Keratinocyte (primary cell): ENCODE measurements around the gene KDSR. TPM values are rescaled to one million over a fixed set of nuclear protein-coding genes. Genes with fewer than 3 reads are reported as not detected.

Experiments
- DNase-seq: peaks from one replicate; pipeline ENCODE4 v3.0.0-alpha.2; 2011; ENCODE audit warnings: low read depth, missing footprints, low spot score
- FAIRE-seq: peaks from 2 replicates; lab custom pipeline; 2011; peaks lifted over from hg19 to GRCh38; lab: Jason Lieb, UNC
- H2AFZ ChIP-seq: 2 replicates; pipeline ENCODE4 v1.6.0; 2012; ENCODE audit warnings: low read length, control low read depth, inconsistent platforms; ENCODE audit not compliant: control insufficient read depth
- H3K27ac ChIP-seq: 2 replicates; pipeline ENCODE4 v1.5.1; 2011; ENCODE audit warnings: low read length; ENCODE audit not compliant: control insufficient read depth, insufficient read depth
- H3K27me3 ChIP-seq: 3 replicates; pipeline ENCODE4 v1.6.0; 2011; ENCODE audit warnings: low read length; ENCODE audit not compliant: control insufficient read depth, insufficient read depth; ENCODE audit errors: extremely low read depth
- H3K36me3 ChIP-seq, 2 experiments: 2 replicates in 1 of 2; 3 replicates in 1 of 2; pipeline ENCODE4 v1.5.1; 2011; ENCODE audit warnings: low read length in 2 of 2, mild to moderate bottlenecking in 1 of 2; ENCODE audit not compliant: control insufficient read depth in 2 of 2, insufficient read depth in 2 of 2; ENCODE audit errors: extremely low read depth in 1 of 2
- H3K4me1 ChIP-seq: 3 replicates; pipeline ENCODE4 v1.5.1; 2011; ENCODE audit warnings: low read length; ENCODE audit not compliant: control insufficient read depth, insufficient read depth; ENCODE audit errors: extremely low read depth
- H3K4me2 ChIP-seq: 3 replicates; pipeline ENCODE4 v1.6.0; 2011; ENCODE audit warnings: low read depth, low read length; ENCODE audit not compliant: control insufficient read depth, insufficient read depth; ENCODE audit errors: extremely low read depth
- H3K4me3 ChIP-seq, 3 experiments: fragments of 200-600 bp in 1 of 3; sonication (generic) in 1 of 3; 2 replicates in 2 of 3; 3 replicates in 1 of 3; pipeline ENCODE4 v1.5.1; 2011 to 2016; ENCODE audit warnings: low read length in 3 of 3, mild to moderate bottlenecking in 3 of 3, control low read depth in 2 of 3, inconsistent platforms in 1 of 3, low read depth in 1 of 3, mixed read lengths in 1 of 3, mixed run types in 1 of 3, moderate library complexity in 1 of 3; ENCODE audit not compliant: control insufficient read depth in 2 of 3, insufficient read depth in 2 of 3; ENCODE audit errors: extremely low read depth in 1 of 3
- H3K79me2 ChIP-seq: 2 replicates; pipeline ENCODE4 v1.6.0; 2012; ENCODE audit warnings: low read length; ENCODE audit not compliant: control insufficient read depth, insufficient read depth
- H3K9ac ChIP-seq: 3 replicates; pipeline ENCODE4 v1.6.0; 2011; ENCODE audit warnings: low read length; ENCODE audit not compliant: control insufficient read depth, insufficient read depth; ENCODE audit errors: extremely low read depth
- H3K9me1 ChIP-seq: 3 replicates; pipeline ENCODE4 v1.6.0; 2011; ENCODE audit warnings: low read length; ENCODE audit not compliant: control insufficient read depth, insufficient read depth; ENCODE audit errors: extremely low read depth
- H3K9me3 ChIP-seq: 2 replicates; pipeline ENCODE4 v1.5.1; 2012; ENCODE audit warnings: low read depth, low read length; ENCODE audit not compliant: control insufficient read depth
- H4K20me1 ChIP-seq: 3 replicates; pipeline ENCODE4 v1.6.0; 2011; ENCODE audit warnings: low read length; ENCODE audit not compliant: control insufficient read depth, insufficient read depth; ENCODE audit errors: extremely low read depth
- CTCF ChIP-seq, 3 experiments: IDR thresholded peaks in 1 of 3; conservative IDR thresholded peaks in 1 of 3; optimal IDR thresholded peaks in 1 of 3; 2 replicates in 2 of 3; 3 replicates in 1 of 3; pipeline versions ENCODE3 to v1.5.1; 2011; ENCODE audit warnings: low read length in 3 of 3, mild to moderate bottlenecking in 3 of 3, moderate library complexity in 2 of 3, control low read depth in 1 of 3, inconsistent platforms in 1 of 3; ENCODE audit not compliant: insufficient read depth in 2 of 3; ENCODE audit errors: extremely low read depth in 1 of 3
- EZH2 ChIP-seq: IDR thresholded peaks from one replicate; pipeline ENCODE4 v1.6.1; 2012; ENCODE audit warnings: inconsistent platforms, mild to moderate bottlenecking, low read length, moderate library complexity
- dilution Hi-C: fragments of 300-500 bp; cut with MboI; formaldehyde crosslinking; loops from one replicate; pipeline ENCODE4 v1.7.0; 2020; ENCODE audit warnings: low sequenced_read_pairs; ENCODE audit not compliant: extremely low pct_ligation_motif_present
- polyA plus RNA-seq, 5 experiments: library from polyadenylated mRNA; depleted of rRNA in 3 of 5; stranded (reverse) in 3 of 5; stranded (forward) in 1 of 5; unstranded in 1 of 5; fragments of >200 nt; gene quantifications; 1 replicate in 1 of 5; 2 replicates in 3 of 5; 3 replicates in 1 of 5; pipeline versions ENCODE4 v1.2.1 to v1.2.3, GENCODE V29; 2011 to 2012; ENCODE audit warnings: missing spikeins in 2 of 5, low read depth in 1 of 5, low replicate concordance in 1 of 5

KDSR gene
- polyA plus RNA-seq, 1 donor (not counting 4 experiments of a cell fraction or from before 2014, with no cell fraction given), result 68.6 TPM

DNA sequence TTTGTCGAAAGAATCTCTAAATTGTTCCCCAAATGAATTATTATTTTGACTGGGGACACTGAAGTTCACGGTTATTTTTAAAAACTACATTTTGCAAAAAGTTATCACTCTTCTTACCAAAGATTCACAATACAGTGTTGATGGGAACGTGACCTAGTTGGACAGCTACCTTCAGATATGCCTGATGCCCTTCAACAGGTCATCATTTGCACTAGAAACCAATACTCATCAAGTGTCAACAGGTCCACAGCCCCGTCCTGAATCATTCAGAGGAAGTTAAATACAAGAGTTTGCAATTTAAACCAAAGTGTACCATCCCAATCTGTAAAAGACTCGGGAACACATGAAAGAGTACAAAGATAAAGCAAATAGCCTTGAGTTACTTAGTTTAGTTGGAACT lies 75.7 kb downstream of the KDSR start:
- Histone ChIP-seq H3K27me3 (no peaks in the 10 kb centered on the region), H3K9ac (no peak overlapping the region), H3K27ac (no peak overlapping the region), H3K9me3 (no peaks in the 10 kb centered on the region), H3K79me2 (no peaks in the 10 kb centered on the region), H3K4me1 (no peaks in the 10 kb centered on the region), H3K4me3 (no peak overlapping the region), H2AFZ (no peak overlapping the region), H3K36me3 (no peaks in the 10 kb centered on the region), H3K4me2 (no peak overlapping the region), H4K20me1 (no peaks in the 10 kb centered on the region), H3K9me1 (no peaks in the 10 kb centered on the region)
- dilution Hi-C loops, result no loop called here
- TF ChIP-seq CTCF (optimal IDR thresholded peaks at IDR 0.05 in 1 of 3, IDR thresholded peaks at IDR 0.05 in 1 of 3, conservative IDR thresholded peaks at IDR 0.05 in 1 of 3; ENCODE audit: extremely low read depth in 1 of 3, insufficient read depth in 2 of 3, low read length in 3 of 3) (no peak), EZH2 (no peak)
- FAIRE-seq (no peak), DNase-seq (no peak)

GRCh38 chr18:63290821-63291200 lies 76.2 kb downstream of the KDSR start:
- Histone ChIP-seq H3K36me3 (no peaks in the 10 kb centered on the region), H2AFZ (no peak overlapping the region), H3K4me3 (no peak overlapping the region), H3K9ac (no peak overlapping the region), H3K4me2 (no peak overlapping the region), H3K27me3 (no peaks in the 10 kb centered on the region), H3K79me2 (no peaks in the 10 kb centered on the region), H3K27ac (no peak overlapping the region), H4K20me1 (no peaks in the 10 kb centered on the region), H3K4me1 (no peaks in the 10 kb centered on the region), H3K9me3 (no peaks in the 10 kb centered on the region), H3K9me1 (no peaks in the 10 kb centered on the region)
- dilution Hi-C loops, result no loop called here
- no peak for TF ChIP-seq CTCF (optimal IDR thresholded peaks at IDR 0.05 in 1 of 3, IDR thresholded peaks at IDR 0.05 in 1 of 3, conservative IDR thresholded peaks at IDR 0.05 in 1 of 3; ENCODE audit: extremely low read depth in 1 of 3, insufficient read depth in 2 of 3, low read length in 3 of 3)
- no peak for TF ChIP-seq EZH2
- DNase-seq, result no peak
- FAIRE-seq, result no peak
